GM21529 (cell line): ENCODE measurements around the gene THEM4.
"Not testable (repeated sequence)": the region's sequence is repeated elsewhere in the genome, so short reads cannot be mapped to it uniquely, and the experiment has no call there.

ENCODE experiments used
- ATAC-seq: cut with Tn5 transposase; IDR thresholded peaks from one replicate; pipeline ENCODE4 v1.9.1; 2021; ENCODE audit not compliant: unreplicated experiment

The THEM4 gene

GRCh38 chr1:151897991-151898431, 11.3 kb downstream of the THEM4 start:
- no peak for ATAC-seq

DNA sequence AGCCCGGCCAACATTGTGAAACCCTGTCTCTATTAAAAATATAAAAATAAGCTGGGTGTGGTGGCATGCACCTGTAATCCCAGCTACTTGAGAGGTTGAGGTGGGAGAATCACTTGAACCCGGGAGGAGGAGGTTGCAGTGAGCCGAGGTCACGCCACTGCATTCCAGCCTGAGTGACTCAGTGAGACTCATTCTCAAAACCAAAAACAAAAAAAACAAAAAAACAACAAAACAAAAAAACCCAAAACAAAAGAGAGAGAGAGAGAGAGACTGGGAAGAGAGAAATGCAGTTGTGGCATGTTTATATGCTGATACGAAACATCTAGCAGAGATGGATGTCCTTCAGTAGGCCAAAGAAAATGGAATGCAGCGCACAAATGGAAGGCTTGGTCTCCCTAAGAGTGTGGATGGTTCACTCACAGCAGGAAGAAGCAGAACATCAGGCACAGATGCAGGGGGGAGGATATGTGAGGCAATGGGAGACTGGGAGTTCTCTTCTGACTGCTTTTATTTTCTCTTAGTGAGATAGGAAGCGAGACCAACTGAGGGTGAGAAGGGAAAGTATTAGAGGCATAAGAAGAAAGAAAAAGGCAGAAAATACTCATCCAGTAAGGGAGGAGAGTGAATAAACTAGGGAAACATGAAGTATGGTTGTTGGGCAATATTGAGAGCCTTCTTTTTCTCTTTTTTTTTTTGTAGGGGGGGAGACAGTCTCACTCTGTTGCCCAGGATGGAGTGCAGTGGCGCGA, 16.0 kb downstream of the THEM4 start:
- ATAC-seq, result no peak

- ATAC-seq, result no peak
Observed at GRCh38 chr1:151892190-151892589, 17.1 kb downstream of the THEM4 start.

DNA sequence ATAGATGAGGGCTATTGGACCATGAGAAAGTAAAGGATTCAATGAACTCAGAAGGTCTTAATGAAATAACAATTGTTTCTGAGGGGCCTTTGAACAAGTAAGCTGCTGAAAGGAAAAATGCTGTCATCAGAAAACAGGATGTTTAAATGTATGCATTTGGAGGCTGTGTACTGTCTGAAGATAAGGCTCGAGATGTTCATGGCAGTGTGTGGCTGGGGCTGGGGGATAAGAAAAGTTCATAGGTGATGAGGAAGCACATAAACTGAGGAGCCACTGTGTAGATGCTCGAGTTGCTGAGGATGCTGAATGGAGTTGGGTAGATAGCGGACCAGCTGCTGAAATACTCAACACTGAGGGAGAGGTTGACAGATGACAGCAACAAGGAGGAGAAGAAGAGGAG, 17.8 kb downstream of the THEM4 start:
- ATAC-seq, result no peak

DNA sequence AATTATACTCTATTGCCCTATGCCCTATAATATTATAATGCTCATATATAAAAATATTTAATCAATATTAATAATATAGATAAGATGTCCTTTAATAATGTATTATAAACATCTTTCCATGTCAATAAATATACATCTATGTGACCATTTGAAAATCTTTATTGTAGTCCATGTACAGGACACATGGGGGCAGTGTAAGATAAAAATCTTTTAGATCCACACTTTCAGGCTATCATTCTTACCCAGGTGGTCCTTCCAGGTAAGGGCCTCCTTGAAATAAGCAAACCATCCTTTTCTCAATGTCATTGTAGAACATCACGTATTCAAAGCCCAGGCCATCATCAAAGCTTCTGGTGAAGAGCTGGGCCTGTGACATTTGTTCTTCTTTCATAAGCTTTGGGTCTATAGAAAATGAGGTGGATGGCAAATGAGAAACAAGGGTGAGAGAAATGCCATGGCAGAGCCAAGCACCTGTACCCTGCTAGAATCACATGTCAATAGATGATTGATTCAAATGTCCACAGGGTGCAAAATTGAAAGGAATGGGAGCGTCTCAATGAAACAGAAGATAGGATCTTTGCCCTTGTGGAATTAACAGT, 20.2 kb downstream of the THEM4 start:
- no peak for ATAC-seq

DNA sequence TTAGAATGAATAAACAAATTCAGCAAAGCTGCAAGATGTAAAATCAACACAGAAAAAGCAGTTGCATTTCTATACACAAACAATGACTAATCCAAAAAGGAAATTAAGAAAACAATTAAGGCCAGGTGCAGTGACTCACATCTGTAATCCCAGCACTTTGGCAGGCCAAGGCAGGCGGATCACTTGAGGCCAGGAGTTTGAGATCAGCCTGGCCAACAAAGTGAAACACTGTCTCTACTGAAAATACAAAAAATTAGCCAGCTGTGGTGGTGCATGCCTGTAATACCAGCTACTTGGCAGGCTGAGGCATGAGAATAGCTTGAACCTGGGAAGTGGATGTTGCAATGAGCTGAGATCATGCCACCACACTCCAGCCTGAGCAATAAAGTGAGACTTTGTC, 22.3 kb downstream of the THEM4 start:
- no peak for ATAC-seq

GRCh38 chr1:151885479-151885878, 23.8 kb downstream of the THEM4 start:
- no peak for ATAC-seq

- ATAC-seq, result not testable (repeated sequence)
Observed at GRCh38 chr1:151884879-151885278, 24.4 kb downstream of the THEM4 start.

DNA sequence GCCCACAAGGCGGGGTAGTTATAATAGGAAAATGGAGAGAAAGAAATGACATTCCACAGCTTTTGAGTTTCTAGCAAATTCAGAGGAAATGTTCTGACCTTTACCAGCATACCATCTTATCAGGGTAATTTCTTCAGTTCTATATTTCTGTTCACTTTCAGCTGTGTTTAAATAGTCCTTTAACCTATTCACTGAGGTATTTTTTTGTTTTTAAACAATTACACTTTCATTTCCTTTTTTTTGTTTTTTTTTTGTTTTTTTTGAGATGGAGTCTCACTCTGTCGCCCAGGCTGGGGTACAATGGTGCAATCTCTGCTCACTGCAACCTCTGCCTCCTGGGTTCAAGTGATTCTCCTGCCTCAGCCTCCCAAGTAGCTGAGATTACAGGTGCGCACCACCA, 24.9 kb downstream of the THEM4 start:
- not testable (repeated sequence) for ATAC-seq

DNA sequence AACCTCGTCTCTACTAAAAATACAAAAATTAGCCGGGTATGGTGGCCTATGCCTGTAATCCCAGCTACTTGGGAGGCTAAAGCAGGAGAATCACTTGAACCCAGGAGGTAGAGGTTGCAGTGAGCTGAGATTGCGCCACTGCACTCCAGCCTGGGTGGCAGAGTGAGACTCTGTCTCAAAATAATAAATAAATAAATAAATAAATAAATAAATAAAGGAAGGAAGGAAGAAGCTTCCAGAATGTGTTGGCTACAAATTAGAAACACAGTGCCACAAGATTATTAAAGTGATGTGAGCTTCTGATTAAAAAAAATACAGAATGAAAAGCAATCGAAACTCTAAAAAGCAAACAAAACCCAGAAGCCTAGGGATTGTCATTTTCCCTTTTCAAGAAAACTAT, 25.4 kb downstream of the THEM4 start:
- ATAC-seq, result not testable (repeated sequence)

DNA sequence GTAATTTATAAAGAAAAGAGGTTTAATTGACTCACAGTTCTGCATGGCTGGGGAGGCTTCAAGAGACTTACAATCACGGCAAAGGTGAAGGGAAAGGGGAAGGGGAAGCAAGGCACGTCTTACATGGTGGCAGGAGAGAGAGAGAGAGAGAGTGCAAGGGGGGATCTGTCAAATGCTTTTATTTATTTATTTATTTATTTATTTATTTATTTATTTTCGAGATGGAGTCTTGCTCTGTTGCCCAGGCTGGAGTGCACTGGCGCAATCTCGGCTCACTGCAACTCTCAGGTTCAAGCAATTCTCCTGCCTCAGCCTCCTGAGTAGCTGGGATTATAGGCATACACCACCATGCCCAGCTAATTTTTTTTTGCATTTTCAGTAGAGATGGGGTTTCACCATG, 26.4 kb downstream of the THEM4 start:
- ATAC-seq, result not testable (repeated sequence)

GRCh38 chr1:151882466-151882865, 26.8 kb downstream of the THEM4 start:
- ATAC-seq, result no peak

GRCh38 chr1:151881479-151881878, 27.8 kb downstream of the THEM4 start:
- no peak for ATAC-seq

- ATAC-seq, result no peak
Observed at GRCh38 chr1:151875419-151876097, 33.8 kb downstream of the THEM4 start.

DNA sequence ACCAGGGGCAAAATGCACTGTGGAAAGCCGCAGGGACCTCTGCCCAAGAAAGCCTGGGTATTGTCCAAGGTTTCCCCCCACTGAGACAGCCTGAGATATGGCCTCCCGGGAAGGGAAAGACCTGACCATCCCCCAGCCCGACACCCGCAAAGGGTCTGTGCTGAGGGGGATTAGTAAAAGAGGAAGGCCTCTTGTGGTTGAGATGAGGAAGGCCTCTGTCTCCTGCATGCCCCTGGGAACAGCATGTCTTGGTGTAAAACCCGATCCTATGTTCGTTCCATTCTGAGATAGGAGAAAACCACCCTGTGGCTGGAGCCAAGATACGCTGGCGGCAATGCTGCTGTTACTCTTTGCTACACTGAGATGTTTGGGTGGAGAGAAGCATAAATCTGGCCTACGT, 36.5 kb downstream of the THEM4 start:
- ATAC-seq, result not testable (repeated sequence)

DNA sequence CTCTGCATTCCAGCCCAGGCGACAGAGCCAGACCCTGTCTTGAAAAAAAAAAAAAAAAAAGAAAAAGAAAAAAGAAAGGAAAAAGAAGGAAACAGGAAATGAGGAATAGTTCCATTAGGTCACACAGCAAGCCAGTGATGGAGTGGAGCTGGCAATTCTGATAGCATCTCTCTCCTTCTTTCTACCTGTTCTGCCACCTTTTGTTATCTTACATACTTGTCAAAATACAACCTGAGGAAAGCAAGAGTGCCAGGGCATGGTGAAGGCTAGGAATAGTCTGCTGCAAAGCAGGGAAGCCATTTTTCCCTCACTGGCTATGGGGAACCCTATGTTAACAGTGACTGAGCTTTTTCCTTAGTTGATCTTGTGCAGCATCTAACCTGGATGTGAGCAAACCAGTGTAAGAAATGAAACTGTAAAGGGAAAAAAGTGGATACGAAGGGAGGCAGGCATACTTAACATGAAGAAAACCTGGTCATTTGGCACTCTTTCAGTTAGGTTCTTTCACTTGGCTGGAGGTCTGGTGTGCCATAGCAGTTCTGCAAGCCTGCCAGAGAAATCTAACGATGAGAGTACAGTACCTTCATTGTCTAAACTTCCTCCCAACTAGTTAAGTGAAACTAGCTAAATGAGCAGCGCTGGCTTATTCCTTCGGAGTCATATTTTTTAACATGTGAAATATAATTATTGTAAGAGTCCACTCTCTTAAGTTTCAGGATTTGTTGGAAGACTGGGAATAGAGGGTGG, 37.9 kb downstream of the THEM4 start:
- ATAC-seq, result no peak

- ATAC-seq, result no peak
Observed at GRCh38 chr1:151868486-151868885, 40.8 kb downstream of the THEM4 start.

- ATAC-seq, result no peak
Observed at GRCh38 chr1:151867765-151868411, 41.4 kb downstream of the THEM4 start.

- ATAC-seq, result no peak
Observed at GRCh38 chr1:151867321-151867720, 42.0 kb downstream of the THEM4 start.

- no peak for ATAC-seq
Observed at GRCh38 chr1:151864411-151864810, 44.9 kb downstream of the THEM4 start.

DNA sequence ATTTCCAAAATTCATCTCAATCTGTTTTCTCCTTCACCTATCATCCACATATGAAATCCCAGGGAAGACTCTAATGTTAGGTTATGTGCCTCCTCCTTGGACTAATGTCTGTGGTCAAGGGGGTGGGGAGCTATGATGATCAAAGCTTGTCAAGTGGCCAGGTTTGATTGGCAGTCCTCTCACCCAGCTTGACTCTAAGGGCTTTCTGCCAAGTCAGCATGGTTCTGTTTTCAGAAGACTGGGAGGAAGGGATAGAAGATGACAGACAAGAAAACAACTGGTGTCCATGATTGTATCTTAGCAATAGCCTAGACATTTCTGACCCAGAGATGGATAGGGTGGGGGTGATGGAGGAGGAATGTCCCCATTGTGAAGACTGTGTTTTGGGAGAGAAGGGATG, 46.7 kb downstream of the THEM4 start:
- ATAC-seq, result no peak
